K562 (cell line): ENCODE results near the gene NMB.

Experiments
- MAZ ChIP-seq, 2 experiments: fragments of 450-650 bp in 1 of 2; sonication (generic) in 1 of 2; formaldehyde crosslinking; IDR thresholded peaks in 1 of 2; conservative IDR thresholded peaks in 1 of 2; 2 replicates each; pipeline versions ENCODE4 v1.4.0 to v1.5.0; 2020; ENCODE audit warnings: mild to moderate bottlenecking in 1 of 2, missing genetic modification reagents in 1 of 2
- MTA2 ChIP-seq: fragments of 450-650 bp; IDR thresholded peaks from 2 replicates; pipeline ENCODE4 v1.6.1; 2016; ENCODE audit warnings: low read depth
- PHF20 ChIP-seq: fragments of 450-650 bp; IDR thresholded peaks from 2 replicates; pipeline ENCODE4 v1.6.1; 2018; ENCODE audit not compliant: partially characterized antibody
- SIX5 ChIP-seq, 2 experiments: IDR thresholded peaks; 2 replicates each; pipeline ENCODE4 v1.6.1; 2011; ENCODE audit warnings: low read length in 2 of 2, borderline replicate concordance in 1 of 2, low read depth in 1 of 2, mild to moderate bottlenecking in 1 of 2, moderate library complexity in 1 of 2; ENCODE audit not compliant: insufficient read depth in 1 of 2
- TAF1 ChIP-seq: IDR thresholded peaks from 2 replicates; pipeline ENCODE4 v1.6.1; 2011; ENCODE audit warnings: mild to moderate bottlenecking, low read length, moderate library complexity; ENCODE audit not compliant: insufficient read depth, control insufficient read depth, severe bottlenecking; ENCODE audit errors: extremely low read depth
- TCF3 ChIP-seq: sonication (generic); formaldehyde crosslinking; IDR thresholded peaks from 2 replicates; pipeline ENCODE4 v1.4.0; 2020; ENCODE audit warnings: mild to moderate bottlenecking, missing genetic modification reagents
- ZBED1 ChIP-seq: IDR thresholded peaks from 2 replicates; pipeline ENCODE4 v1.6.1; 2014
- TF ChIP-seq, protein P1 (sequence below): fragments of 450-650 bp; IDR thresholded peaks from 2 replicates; pipeline ENCODE4 v1.6.1; 2017; ENCODE audit warnings: antibody characterized with exemption, mild to moderate bottlenecking
- TF ChIP-seq, protein P2 (sequence below): IDR thresholded peaks from 2 replicates; pipeline ENCODE4 v1.6.1; 2016; ENCODE audit warnings: missing genetic modification characterization, missing compliant biosample characterization
- TF ChIP-seq, protein P3 (sequence below): fragments of 250-450 bp; sonication (Bioruptor Pico); IDR thresholded peaks from 2 replicates; pipeline ENCODE4 v1.8.0; 2021; ENCODE audit warnings: moderate library complexity, mild to moderate bottlenecking, inconsistent platforms

DNA sequence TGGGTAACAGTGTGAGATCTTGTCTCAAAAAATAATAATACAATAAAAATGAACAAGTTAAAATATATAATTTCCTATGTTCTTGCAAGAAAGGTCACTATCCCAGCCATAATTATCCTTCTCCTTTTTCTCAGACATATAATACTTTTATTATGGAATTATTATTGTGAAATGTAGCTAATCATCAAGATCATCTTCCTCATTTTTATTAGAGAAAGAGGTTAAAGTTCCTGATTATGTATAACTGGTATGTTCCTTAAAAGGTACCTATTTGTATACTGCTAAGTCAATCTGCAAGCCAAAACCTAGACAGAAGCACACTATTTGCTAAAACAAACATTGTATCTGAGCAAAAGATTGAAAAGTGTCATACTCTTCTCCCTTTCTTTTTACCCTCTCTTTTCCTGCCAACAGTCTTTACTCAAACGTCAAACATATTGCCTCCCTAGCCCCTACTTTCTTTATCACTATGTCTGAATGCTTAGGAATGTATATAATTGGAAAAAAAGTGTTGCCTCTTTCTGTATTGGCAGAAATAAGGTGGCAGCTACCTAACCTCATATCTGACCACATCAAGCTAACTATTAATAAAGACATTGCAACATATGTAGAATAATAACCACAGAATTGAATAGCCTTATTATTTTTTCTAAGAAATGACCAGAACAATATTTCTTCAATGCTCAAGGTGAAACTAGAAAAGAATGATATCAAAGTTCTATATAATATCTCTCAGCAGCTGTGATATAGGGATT lies 39.4 kb upstream of the NMB start:
- TF ChIP-seq, protein P1, sequence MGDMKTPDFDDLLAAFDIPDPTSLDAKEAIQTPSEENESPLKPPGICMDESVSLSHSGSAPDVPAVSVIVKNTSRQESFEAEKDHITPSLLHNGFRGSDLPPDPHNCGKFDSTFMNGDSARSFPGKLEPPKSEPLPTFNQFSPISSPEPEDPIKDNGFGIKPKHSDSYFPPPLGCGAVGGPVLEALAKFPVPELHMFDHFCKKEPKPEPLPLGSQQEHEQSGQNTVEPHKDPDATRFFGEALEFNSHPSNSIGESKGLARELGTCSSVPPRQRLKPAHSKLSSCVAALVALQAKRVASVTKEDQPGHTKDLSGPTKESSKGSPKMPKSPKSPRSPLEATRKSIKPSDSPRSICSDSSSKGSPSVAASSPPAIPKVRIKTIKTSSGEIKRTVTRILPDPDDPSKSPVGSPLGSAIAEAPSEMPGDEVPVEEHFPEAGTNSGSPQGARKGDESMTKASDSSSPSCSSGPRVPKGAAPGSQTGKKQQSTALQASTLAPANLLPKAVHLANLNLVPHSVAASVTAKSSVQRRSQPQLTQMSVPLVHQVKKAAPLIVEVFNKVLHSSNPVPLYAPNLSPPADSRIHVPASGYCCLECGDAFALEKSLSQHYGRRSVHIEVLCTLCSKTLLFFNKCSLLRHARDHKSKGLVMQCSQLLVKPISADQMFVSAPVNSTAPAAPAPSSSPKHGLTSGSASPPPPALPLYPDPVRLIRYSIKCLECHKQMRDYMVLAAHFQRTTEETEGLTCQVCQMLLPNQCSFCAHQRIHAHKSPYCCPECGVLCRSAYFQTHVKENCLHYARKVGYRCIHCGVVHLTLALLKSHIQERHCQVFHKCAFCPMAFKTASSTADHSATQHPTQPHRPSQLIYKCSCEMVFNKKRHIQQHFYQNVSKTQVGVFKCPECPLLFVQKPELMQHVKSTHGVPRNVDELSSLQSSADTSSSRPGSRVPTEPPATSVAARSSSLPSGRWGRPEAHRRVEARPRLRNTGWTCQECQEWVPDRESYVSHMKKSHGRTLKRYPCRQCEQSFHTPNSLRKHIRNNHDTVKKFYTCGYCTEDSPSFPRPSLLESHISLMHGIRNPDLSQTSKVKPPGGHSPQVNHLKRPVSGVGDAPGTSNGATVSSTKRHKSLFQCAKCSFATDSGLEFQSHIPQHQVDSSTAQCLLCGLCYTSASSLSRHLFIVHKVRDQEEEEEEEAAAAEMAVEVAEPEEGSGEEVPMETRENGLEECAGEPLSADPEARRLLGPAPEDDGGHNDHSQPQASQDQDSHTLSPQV, result no peak
- TF ChIP-seq MTA2, result no peak
- no peak for TF ChIP-seq PHF20
- no peak for TF ChIP-seq TCF3 (CRISPR knock-in tag)
- TF ChIP-seq, protein P2, sequence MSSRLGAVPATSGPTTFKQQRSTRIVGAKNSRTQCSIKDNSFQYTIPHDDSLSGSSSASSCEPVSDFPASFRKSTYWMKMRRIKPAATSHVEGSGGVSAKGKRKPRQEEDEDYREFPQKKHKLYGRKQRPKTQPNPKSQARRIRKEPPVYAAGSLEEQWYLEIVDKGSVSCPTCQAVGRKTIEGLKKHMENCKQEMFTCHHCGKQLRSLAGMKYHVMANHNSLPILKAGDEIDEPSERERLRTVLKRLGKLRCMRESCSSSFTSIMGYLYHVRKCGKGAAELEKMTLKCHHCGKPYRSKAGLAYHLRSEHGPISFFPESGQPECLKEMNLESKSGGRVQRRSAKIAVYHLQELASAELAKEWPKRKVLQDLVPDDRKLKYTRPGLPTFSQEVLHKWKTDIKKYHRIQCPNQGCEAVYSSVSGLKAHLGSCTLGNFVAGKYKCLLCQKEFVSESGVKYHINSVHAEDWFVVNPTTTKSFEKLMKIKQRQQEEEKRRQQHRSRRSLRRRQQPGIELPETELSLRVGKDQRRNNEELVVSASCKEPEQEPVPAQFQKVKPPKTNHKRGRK, result no peak
- no peak for TF ChIP-seq TAF1
- TF ChIP-seq SIX5 (IDR thresholded peaks at IDR 0.05; ENCODE audit: borderline replicate concordance in 1 of 2, insufficient read depth in 1 of 2, low read depth in 1 of 2, low read length in 2 of 2), result no peak
- TF ChIP-seq ZBED1, result no peak
- TF ChIP-seq, protein P3, sequence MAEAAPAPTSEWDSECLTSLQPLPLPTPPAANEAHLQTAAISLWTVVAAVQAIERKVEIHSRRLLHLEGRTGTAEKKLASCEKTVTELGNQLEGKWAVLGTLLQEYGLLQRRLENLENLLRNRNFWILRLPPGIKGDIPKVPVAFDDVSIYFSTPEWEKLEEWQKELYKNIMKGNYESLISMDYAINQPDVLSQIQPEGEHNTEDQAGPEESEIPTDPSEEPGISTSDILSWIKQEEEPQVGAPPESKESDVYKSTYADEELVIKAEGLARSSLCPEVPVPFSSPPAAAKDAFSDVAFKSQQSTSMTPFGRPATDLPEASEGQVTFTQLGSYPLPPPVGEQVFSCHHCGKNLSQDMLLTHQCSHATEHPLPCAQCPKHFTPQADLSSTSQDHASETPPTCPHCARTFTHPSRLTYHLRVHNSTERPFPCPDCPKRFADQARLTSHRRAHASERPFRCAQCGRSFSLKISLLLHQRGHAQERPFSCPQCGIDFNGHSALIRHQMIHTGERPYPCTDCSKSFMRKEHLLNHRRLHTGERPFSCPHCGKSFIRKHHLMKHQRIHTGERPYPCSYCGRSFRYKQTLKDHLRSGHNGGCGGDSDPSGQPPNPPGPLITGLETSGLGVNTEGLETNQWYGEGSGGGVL (CRISPR knock-in tag), result no peak
- no peak for TF ChIP-seq MAZ (CRISPR knock-in tag; conservative IDR thresholded peaks at IDR 0.05 in 1 of 2, IDR thresholded peaks at IDR 0.05 in 1 of 2)
